RPMI8226 (cell line): ENCODE results near the gene OR4F15.
"Not testable (repeated sequence)": the region's sequence is repeated elsewhere in the genome, so short reads cannot be mapped to it uniquely, and the experiment has no call there.

ENCODE experiments used
- DNase-seq: peaks from one replicate; pipeline ENCODE4 v3.0.0-alpha.2; 2015

The OR4F15 gene

GRCh38 chr15:101811902-101812301 is at the start of gene OR4F15:
OR4F15 (plus strand) TSS chr15:101812202; CDS start chr15:101818187, 5,985 bp downstream.
- DNase-seq, result no peak

- DNase-seq, result not testable (repeated sequence)
These were observed 47.2 kb upstream of the OR4F15 start for GRCh38 chr15:101764669-101765339.

- DNase-seq, result not testable (repeated sequence)
These were observed 46.7 kb upstream of the OR4F15 start for GRCh38 chr15:101765340-101765671.

- DNase-seq, result no peak
These were observed 46.1 kb upstream of the OR4F15 start for GRCh38 chr15:101765772-101766456.

GRCh38 chr15:101767083-101767640 is 44.8 kb upstream of the OR4F15 start:
- peak; percentile 39 for DNase-seq

- DNase-seq, result no peak
These were observed 39.1 kb upstream of the OR4F15 start for GRCh38 chr15:101772921-101773320.

GRCh38 chr15:101773496-101774100 is 38.4 kb upstream of the OR4F15 start:
- peak; percentile 79 for DNase-seq

GRCh38 chr15:101775136-101775535 is 36.9 kb upstream of the OR4F15 start:
- DNase-seq, result no peak

GRCh38 chr15:101778576-101778975 is 33.4 kb upstream of the OR4F15 start:
- not testable (repeated sequence) for DNase-seq

GRCh38 chr15:101780225-101780624 is 31.8 kb upstream of the OR4F15 start:
- peak; percentile 42 for DNase-seq

- DNase-seq, result no peak
These were observed 30.1 kb upstream of the OR4F15 start for GRCh38 chr15:101781928-101782327.

- DNase-seq, result no peak
These were observed 27.4 kb upstream of the OR4F15 start for GRCh38 chr15:101784644-101785043.

GRCh38 chr15:101786422-101786821 is 25.6 kb upstream of the OR4F15 start:
- DNase-seq, result not testable (repeated sequence)

- not testable (repeated sequence) for DNase-seq
These were observed 24.0 kb upstream of the OR4F15 start for GRCh38 chr15:101788001-101788400.

GRCh38 chr15:101788503-101789269 is 23.3 kb upstream of the OR4F15 start:
- DNase-seq, result not testable (repeated sequence)

GRCh38 chr15:101790748-101791147 is 21.3 kb upstream of the OR4F15 start:
- not testable (repeated sequence) for DNase-seq

GRCh38 chr15:101793981-101794380 is 18.0 kb upstream of the OR4F15 start:
- not testable (repeated sequence) for DNase-seq

GRCh38 chr15:101795455-101795854 is 16.5 kb upstream of the OR4F15 start:
- DNase-seq, result no peak

- DNase-seq, result no peak
These were observed 12.3 kb upstream of the OR4F15 start for GRCh38 chr15:101799665-101800064.

- no peak for DNase-seq
These were observed 11.0 kb upstream of the OR4F15 start for GRCh38 chr15:101801048-101801447.

- no peak for DNase-seq
These were observed 8.8 kb upstream of the OR4F15 start, which contains the start of gene OR4F6 for GRCh38 chr15:101803209-101803608. OR4F6 (plus strand) TSS chr15:101803509; CDS start chr15:101805720, 2,211 bp downstream.

- no peak for DNase-seq
These were observed 8.3 kb upstream of the OR4F15 start for GRCh38 chr15:101803676-101804075.

GRCh38 chr15:101804375-101804774 is 7.6 kb upstream of the OR4F15 start:
- DNase-seq, result no peak
